A549 (cell line): ENCODE data around the gene PAXX. TPM values are rescaled to one million over a fixed set of nuclear protein-coding genes. Genes with fewer than 3 reads are reported as not detected.

Experiments used
- ATAC-seq, 2 experiments: fragments of 200-7000 bp in 1 of 2; fragments of >200 bp in 1 of 2; cut with Nextera tagmentation in 1 of 2; cut with Tn5 transposase in 1 of 2; 3 replicates each; pipeline versions ENCODE4 v1.8.0 to v1.9.1; 2018 to 2020; ENCODE audit warnings: mild to moderate bottlenecking in 1 of 2, moderate library complexity in 1 of 2
- CTCF ChIA-PET: fragments of 300-600 bp; sonication (Branson Sonifier 250); formaldehyde crosslinking; extraction: SDS; loops from one replicate; lab custom pipeline; 2021; ENCODE audit warnings: antibody characterized with exemption, inconsistent platforms; lab: Yijun Ruan, JAX
- POLR2A ChIA-PET: fragments of 350-600 bp; formaldehyde crosslinking; extraction: SDS; loops from one replicate; lab custom pipeline; 2021; ENCODE audit warnings: antibody characterized with exemption, inconsistent platforms; lab: Yijun Ruan, JAX
- DNase-seq, 2 experiments: peaks; one replicate each; pipeline versions ENCODE4 v3.0.0 to v3.0.0-alpha.2; 2011 to 2016; ENCODE audit warnings: low read depth in 1 of 2, low spot score in 1 of 2
- FAIRE-seq: peaks from 2 replicates; lab custom pipeline; 2011; peaks lifted over from hg19 to GRCh38; lab: Jason Lieb, UNC
- H3K27ac ChIP-seq, 2 experiments: fragments of >200 bp; sonication (Bioruptor Twin); formaldehyde crosslinking; 3 replicates each; pipeline ENCODE4 v1.5.1; 2016 to 2017
- H3K4me1 ChIP-seq: fragments of >200 bp; sonication (Bioruptor Twin); formaldehyde crosslinking; 3 replicates; pipeline ENCODE4 v1.6.1; 2016
- H3K4me2 ChIP-seq: fragments of >200 bp; sonication (Bioruptor Twin); formaldehyde crosslinking; 3 replicates; pipeline ENCODE4 v1.6.1; 2016
- H3K4me3 ChIP-seq: fragments of >200 bp; sonication (Bioruptor Twin); formaldehyde crosslinking; 3 replicates; pipeline ENCODE4 v1.5.1; 2016
- H3K9me3 ChIP-seq: fragments of >200 bp; sonication (Bioruptor Twin); formaldehyde crosslinking; 3 replicates; pipeline ENCODE4 v1.6.1; 2016
- BHLHE40 ChIP-seq: IDR thresholded peaks from 2 replicates; pipeline ENCODE4 v1.6.1; 2012; ENCODE audit warnings: low read depth, low read length, inconsistent platforms
- CBX2 ChIP-seq: fragments of 200-600 bp; sonication (generic); IDR thresholded peaks from 2 replicates; pipeline ENCODE4 v1.6.1; 2016; ENCODE audit warnings: low read depth, mild to moderate bottlenecking, borderline replicate concordance
- CEBPB ChIP-seq, 2 experiments: fragments of >200 bp in 1 of 2; sonication (Bioruptor Twin) in 1 of 2; formaldehyde crosslinking in 1 of 2; IDR thresholded peaks; 2 replicates each; pipeline ENCODE4 v1.6.1; 2012 to 2016
- CHD2 ChIP-seq: fragments of 150-350 bp; IDR thresholded peaks from 2 replicates; pipeline ENCODE4 v1.6.1; 2014; ENCODE audit warnings: low read length; ENCODE audit not compliant: partially characterized antibody
- EHF ChIP-seq: fragments of 250-450 bp; sonication (Bioruptor Pico); IDR thresholded peaks from 2 replicates; pipeline ENCODE4 v1.5.0; 2020; ENCODE audit warnings: mild to moderate bottlenecking
- EHMT2 ChIP-seq: fragments of 200-600 bp; sonication (generic); IDR thresholded peaks from 2 replicates; pipeline ENCODE4 v1.6.1; 2016; ENCODE audit warnings: antibody characterized with exemption, low read depth, mild to moderate bottlenecking, moderate library complexity
- ESRRA ChIP-seq: fragments of 150-350 bp; IDR thresholded peaks from 2 replicates; pipeline ENCODE4 v1.6.1; 2014; ENCODE audit warnings: mild to moderate bottlenecking, low read length, borderline replicate concordance
- FOSB ChIP-seq: fragments of 250-450 bp; sonication (Bioruptor Pico); IDR thresholded peaks from 2 replicates; pipeline ENCODE4 v1.5.0; 2020; ENCODE audit warnings: mild to moderate bottlenecking, moderate library complexity
- GATA3 ChIP-seq: IDR thresholded peaks from 2 replicates; pipeline ENCODE4 v1.6.1; 2012; ENCODE audit warnings: borderline replicate concordance
- HDAC2 ChIP-seq: fragments of 200-600 bp; sonication (generic); IDR thresholded peaks from 2 replicates; pipeline ENCODE4 v1.6.1; 2016
- HEYL ChIP-seq: fragments of 250-450 bp; sonication (Bioruptor Pico); IDR thresholded peaks from 2 replicates; pipeline ENCODE4 v1.8.0; 2021; ENCODE audit warnings: mild to moderate bottlenecking, moderate library complexity
- HOXB5 ChIP-seq: fragments of 250-450 bp; sonication (Bioruptor Pico); IDR thresholded peaks from 2 replicates; pipeline ENCODE4 v1.5.0; 2020; ENCODE audit warnings: mild to moderate bottlenecking, moderate library complexity
- JUN ChIP-seq, 2 experiments: fragments of >200 bp; sonication (Bioruptor Twin); formaldehyde crosslinking; IDR thresholded peaks; 2 replicates in 1 of 2; 3 replicates in 1 of 2; pipeline ENCODE4 v1.6.1; 2016 to 2017
- KDM1A ChIP-seq: fragments of 200-600 bp; sonication (generic); IDR thresholded peaks from 2 replicates; pipeline ENCODE4 v1.6.1; 2016; ENCODE audit warnings: low read depth, mild to moderate bottlenecking
- KDM5A ChIP-seq: fragments of 200-600 bp; sonication (generic); IDR thresholded peaks from 2 replicates; pipeline ENCODE4 v1.6.1; 2016; ENCODE audit warnings: antibody characterized with exemption, mild to moderate bottlenecking
- MAFK ChIP-seq: fragments of 450-650 bp; IDR thresholded peaks from 2 replicates; pipeline ENCODE4 v1.6.1; 2014; ENCODE audit not compliant: partially characterized antibody
- MAX ChIP-seq: IDR thresholded peaks from 2 replicates; pipeline ENCODE4 v1.6.1; 2012
- NPAS2 ChIP-seq: fragments of 250-450 bp; sonication (Bioruptor Pico); IDR thresholded peaks from 2 replicates; pipeline ENCODE4 v1.8.0; 2022; ENCODE audit warnings: mild to moderate bottlenecking, moderate library complexity, borderline replicate concordance
- PHF8 ChIP-seq: fragments of 200-600 bp; sonication (generic); IDR thresholded peaks from 2 replicates; pipeline ENCODE4 v1.6.1; 2016; ENCODE audit warnings: low read depth, mild to moderate bottlenecking, antibody characterized with exemption, moderate library complexity, borderline replicate concordance
- SMC3 ChIP-seq: fragments of >200 bp; sonication (Bioruptor Twin); formaldehyde crosslinking; IDR thresholded peaks from 3 replicates; pipeline ENCODE4 v1.6.1; 2018; ENCODE audit warnings: inconsistent platforms
- TFCP2L1 ChIP-seq: fragments of 250-450 bp; sonication (Bioruptor Pico); IDR thresholded peaks from 2 replicates; pipeline ENCODE4 v1.5.0; 2021; ENCODE audit warnings: mild to moderate bottlenecking
- TP53 ChIP-seq: fragments of 250-450 bp; sonication (Bioruptor Pico); IDR thresholded peaks from 2 replicates; pipeline ENCODE4 v1.5.0; 2021; ENCODE audit warnings: mild to moderate bottlenecking, moderate library complexity
- ZNF302 ChIP-seq: fragments of 250-450 bp; sonication (Bioruptor Pico); IDR thresholded peaks from 2 replicates; pipeline ENCODE4 v1.9.0; 2021; ENCODE audit warnings: inconsistent platforms, mild to moderate bottlenecking, moderate library complexity
- WGBS: methylation state at CpG from one replicate; pipeline ENCODE4 v1.1.6; 2017; ENCODE audit errors: missing lambda C conversion rate; 5-methylcytosine and 5-hydroxymethylcytosine counted together
- polyA plus RNA-seq, 4 experiments: library from polyadenylated mRNA; depleted of rRNA in 3 of 4; stranded (reverse); fragments of >200 nt; fragmentation: RNase III in 1 of 4; extraction: RNeasy Plus Mini Kit Qiagen cat#74134 plus additional on column Dnase treatment in 1 of 4; gene quantifications; 2 replicates in 3 of 4; 3 replicates in 1 of 4; pipeline ENCODE4 v1.2.3, GENCODE V29; 2011 to 2017
- TF ChIP-seq, protein P1 (sequence below): fragments of 150-350 bp; IDR thresholded peaks from 2 replicates; pipeline ENCODE4 v1.6.1; 2014; ENCODE audit warnings: low read depth, mild to moderate bottlenecking, low read length
- TF ChIP-seq, protein P2 (sequence below): IDR thresholded peaks from 2 replicates; pipeline ENCODE4 v1.6.1; 2012
- TF ChIP-seq, protein P3 (sequence below): fragments of 200-600 bp; sonication (generic); IDR thresholded peaks from 2 replicates; pipeline ENCODE4 v1.6.1; 2016; ENCODE audit warnings: antibody characterized with exemption, mild to moderate bottlenecking, moderate library complexity
- TF ChIP-seq, protein P4 (sequence below): IDR thresholded peaks from 2 replicates; pipeline ENCODE4 v1.6.1; 2012; ENCODE audit warnings: low read depth, borderline replicate concordance
- TF ChIP-seq, protein P5 (sequence below): fragments of 250-450 bp; sonication (Bioruptor Pico); IDR thresholded peaks from 2 replicates; pipeline ENCODE4 v1.5.0; 2021; ENCODE audit warnings: mild to moderate bottlenecking, moderate library complexity, borderline replicate concordance

PAXX gene
- polyA plus RNA-seq, 2 of the 4 experiments (the other 2 are of a cell fraction) = 15.6 to 53.2 TPM

GRCh38 chr9:136944212-136944518, 48.1 kb upstream of the PAXX start (continued):
- TF ChIP-seq, protein P1, sequence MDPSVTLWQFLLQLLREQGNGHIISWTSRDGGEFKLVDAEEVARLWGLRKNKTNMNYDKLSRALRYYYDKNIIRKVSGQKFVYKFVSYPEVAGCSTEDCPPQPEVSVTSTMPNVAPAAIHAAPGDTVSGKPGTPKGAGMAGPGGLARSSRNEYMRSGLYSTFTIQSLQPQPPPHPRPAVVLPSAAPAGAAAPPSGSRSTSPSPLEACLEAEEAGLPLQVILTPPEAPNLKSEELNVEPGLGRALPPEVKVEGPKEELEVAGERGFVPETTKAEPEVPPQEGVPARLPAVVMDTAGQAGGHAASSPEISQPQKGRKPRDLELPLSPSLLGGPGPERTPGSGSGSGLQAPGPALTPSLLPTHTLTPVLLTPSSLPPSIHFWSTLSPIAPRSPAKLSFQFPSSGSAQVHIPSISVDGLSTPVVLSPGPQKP = no peak
- TF ChIP-seq EHMT2 = no peak

- peak; percentile 89 to 91 for DNase-seq
- Histone ChIP-seq H3K4me2 (peak within 1 kb of the TSS; percentile 96), H3K4me1 (peaks cover 36% of the 10 kb centered on the region), H3K27ac (peak within 1 kb of the TSS; percentile 98 to 99), H3K9me3 (no peaks in the 10 kb centered on the region), H3K4me3 (peak within 1 kb of the TSS; percentile 78)
- no peak for FAIRE-seq
- ATAC-seq = peak; percentile 34 to 47
- POLR2A ChIA-PET = interaction anchor here (1.7 kb wide), 1 partner anchor 43 kb away, joined by 10 read pairs; no protein-coding TSS in a partner anchor
- WGBS = 7% methylated on average over 29 of the region's 74 CpGs
- CTCF ChIA-PET = interaction anchor here (0.5 to 11.3 kb wide), 29 partner anchors 8 to 123 kb away, joined by 3 to 282 read pairs (median 4); partner anchors contain the start of genes ABCA2, AJM1, FUT7 and NPDC1
- TF ChIP-seq PHF8 = no peak
- no peak for TF ChIP-seq EHF (CRISPR knock-in tag)
- TF ChIP-seq TP53 = no peak
- TF ChIP-seq, protein P2, sequence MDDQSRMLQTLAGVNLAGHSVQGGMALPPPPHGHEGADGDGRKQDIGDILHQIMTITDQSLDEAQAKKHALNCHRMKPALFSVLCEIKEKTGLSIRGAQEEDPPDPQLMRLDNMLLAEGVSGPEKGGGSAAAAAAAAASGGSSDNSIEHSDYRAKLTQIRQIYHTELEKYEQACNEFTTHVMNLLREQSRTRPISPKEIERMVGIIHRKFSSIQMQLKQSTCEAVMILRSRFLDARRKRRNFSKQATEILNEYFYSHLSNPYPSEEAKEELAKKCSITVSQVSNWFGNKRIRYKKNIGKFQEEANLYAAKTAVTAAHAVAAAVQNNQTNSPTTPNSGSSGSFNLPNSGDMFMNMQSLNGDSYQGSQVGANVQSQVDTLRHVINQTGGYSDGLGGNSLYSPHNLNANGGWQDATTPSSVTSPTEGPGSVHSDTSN = no peak
- no peak for TF ChIP-seq TFCP2L1 (CRISPR knock-in tag)
- TF ChIP-seq HDAC2 = no peak
- peak; percentile 44 to 80; a peak in 3 of 5 replicates for TF ChIP-seq JUN (IDR thresholded peaks at IDR 0.05)
- TF ChIP-seq CHD2 = no peak
- TF ChIP-seq, protein P3, sequence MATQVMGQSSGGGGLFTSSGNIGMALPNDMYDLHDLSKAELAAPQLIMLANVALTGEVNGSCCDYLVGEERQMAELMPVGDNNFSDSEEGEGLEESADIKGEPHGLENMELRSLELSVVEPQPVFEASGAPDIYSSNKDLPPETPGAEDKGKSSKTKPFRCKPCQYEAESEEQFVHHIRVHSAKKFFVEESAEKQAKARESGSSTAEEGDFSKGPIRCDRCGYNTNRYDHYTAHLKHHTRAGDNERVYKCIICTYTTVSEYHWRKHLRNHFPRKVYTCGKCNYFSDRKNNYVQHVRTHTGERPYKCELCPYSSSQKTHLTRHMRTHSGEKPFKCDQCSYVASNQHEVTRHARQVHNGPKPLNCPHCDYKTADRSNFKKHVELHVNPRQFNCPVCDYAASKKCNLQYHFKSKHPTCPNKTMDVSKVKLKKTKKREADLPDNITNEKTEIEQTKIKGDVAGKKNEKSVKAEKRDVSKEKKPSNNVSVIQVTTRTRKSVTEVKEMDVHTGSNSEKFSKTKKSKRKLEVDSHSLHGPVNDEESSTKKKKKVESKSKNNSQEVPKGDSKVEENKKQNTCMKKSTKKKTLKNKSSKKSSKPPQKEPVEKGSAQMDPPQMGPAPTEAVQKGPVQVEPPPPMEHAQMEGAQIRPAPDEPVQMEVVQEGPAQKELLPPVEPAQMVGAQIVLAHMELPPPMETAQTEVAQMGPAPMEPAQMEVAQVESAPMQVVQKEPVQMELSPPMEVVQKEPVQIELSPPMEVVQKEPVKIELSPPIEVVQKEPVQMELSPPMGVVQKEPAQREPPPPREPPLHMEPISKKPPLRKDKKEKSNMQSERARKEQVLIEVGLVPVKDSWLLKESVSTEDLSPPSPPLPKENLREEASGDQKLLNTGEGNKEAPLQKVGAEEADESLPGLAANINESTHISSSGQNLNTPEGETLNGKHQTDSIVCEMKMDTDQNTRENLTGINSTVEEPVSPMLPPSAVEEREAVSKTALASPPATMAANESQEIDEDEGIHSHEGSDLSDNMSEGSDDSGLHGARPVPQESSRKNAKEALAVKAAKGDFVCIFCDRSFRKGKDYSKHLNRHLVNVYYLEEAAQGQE = no peak
- peak; percentile 83 for TF ChIP-seq MAX
- TF ChIP-seq EHMT2 = no peak
- no peak for TF ChIP-seq BHLHE40
- TF ChIP-seq, protein P4, sequence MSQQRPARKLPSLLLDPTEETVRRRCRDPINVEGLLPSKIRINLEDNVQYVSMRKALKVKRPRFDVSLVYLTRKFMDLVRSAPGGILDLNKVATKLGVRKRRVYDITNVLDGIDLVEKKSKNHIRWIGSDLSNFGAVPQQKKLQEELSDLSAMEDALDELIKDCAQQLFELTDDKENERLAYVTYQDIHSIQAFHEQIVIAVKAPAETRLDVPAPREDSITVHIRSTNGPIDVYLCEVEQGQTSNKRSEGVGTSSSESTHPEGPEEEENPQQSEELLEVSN = peak; percentile 43; the same call in 1 of the 2 replicates
- TF ChIP-seq FOSB (CRISPR knock-in tag) = no peak
- TF ChIP-seq, protein P5, sequence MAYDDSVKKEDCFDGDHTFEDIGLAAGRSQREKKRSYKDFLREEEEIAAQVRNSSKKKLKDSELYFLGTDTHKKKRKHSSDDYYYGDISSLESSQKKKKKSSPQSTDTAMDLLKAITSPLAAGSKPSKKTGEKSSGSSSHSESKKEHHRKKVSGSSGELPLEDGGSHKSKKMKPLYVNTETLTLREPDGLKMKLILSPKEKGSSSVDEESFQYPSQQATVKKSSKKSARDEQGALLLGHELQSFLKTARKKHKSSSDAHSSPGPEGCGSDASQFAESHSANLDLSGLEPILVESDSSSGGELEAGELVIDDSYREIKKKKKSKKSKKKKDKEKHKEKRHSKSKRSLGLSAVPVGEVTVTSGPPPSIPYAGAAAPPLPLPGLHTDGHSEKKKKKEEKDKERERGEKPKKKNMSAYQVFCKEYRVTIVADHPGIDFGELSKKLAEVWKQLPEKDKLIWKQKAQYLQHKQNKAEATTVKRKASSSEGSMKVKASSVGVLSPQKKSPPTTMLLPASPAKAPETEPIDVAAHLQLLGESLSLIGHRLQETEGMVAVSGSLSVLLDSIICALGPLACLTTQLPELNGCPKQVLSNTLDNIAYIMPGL (CRISPR knock-in tag) = no peak
- TF ChIP-seq GATA3 = no peak
- TF ChIP-seq KDM1A = no peak
- TF ChIP-seq HOXB5 (CRISPR knock-in tag) = no peak
- no peak; the same call in 1 of the 3 replicates for TF ChIP-seq SMC3
- TF ChIP-seq NPAS2 (CRISPR knock-in tag) = no peak
- TF ChIP-seq CEBPB (IDR thresholded peaks at IDR 0.05) = no peak
- no peak for TF ChIP-seq ESRRA
- TF ChIP-seq CBX2 = no peak
- TF ChIP-seq, protein P1 = no peak
- TF ChIP-seq ZNF302 (CRISPR knock-in tag) = no peak
- TF ChIP-seq KDM5A = no peak
- TF ChIP-seq HEYL (CRISPR knock-in tag) = no peak
- TF ChIP-seq MAFK = no peak
Measured at GRCh38 chr9:136944519-136945332, 47.5 kb upstream of the PAXX start, which contains the start of the genes C8G and FBXW5. Gene C8G (plus strand): TSS chr9:136945243. CDS start chr9:136945321, 78 bp downstream. Gene FBXW5 (minus strand): TSS chr9:136944738. CDS start chr9:136944083, 655 bp downstream.
